ENCODE measurements around the gene MACROH2A1.

MACROH2A1 gene

GRCh38 chr5:135398855-135399793, at the start of gene MACROH2A1:
Gene MACROH2A1, minus strand, starts transcription at chr5:135399231. Its CDS starts 10,138 bp downstream, at chr5:135389093.
- CTCF ChIA-PET = interaction anchor here (0.6 to 0.7 kb wide), 2 partner anchors 167 to 666 kb away, joined by 3 to 4 read pairs; no protein-coding TSS in a partner anchor
- H3K27ac ChIP-seq = peak within 1 kb of the TSS; percentile 79
- POLR2A ChIA-PET (ENCODE audit: low non-redundant PET) = interaction anchor here (0.6 kb wide), 1 partner anchor 289 kb away, joined by 4 read pairs; no protein-coding TSS in a partner anchor
- DNase-seq (ENCODE audit: low spot score) = peak; percentile 85
- TF ChIP-seq CTCF (conservative IDR thresholded peaks at IDR 0.05; ENCODE audit: low read depth) = no peak

GRCh38 chr5:135448071-135448739, 49.2 kb upstream of the MACROH2A1 start:
- DNase-seq (ENCODE audit: low spot score) = peak; percentile 45

DNA sequence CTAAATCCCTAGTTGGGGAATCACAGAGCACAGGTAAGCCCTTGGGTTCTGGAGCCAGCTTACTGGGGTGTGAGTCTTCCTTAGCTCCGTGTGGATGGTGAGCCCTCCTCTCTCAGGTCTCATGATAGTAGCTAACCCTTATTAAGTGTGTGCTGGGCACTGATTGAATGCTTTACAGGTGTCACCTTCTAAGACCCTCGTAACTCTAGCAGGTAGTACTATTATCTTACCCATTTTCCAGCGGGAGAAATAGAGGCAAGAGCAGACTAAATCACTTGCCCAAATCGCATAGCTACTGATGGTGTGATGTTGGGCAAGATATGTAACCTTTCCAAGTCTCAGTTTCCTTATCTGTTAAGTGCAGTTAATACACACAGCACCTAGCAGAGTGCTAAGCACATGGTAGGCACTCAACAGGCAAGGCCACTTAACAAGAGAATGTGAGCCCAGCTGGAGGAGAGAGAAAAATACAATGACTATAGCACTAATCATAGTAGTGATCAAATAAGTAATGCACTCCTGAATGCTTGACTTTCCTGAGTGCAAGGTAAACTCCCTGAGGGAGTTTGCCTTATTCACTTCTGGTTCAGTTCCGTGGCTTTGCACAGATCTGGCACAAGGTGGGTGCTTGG, 48.4 kb upstream of the MACROH2A1 start, which contains the start of gene DCANP1:
DCANP1 (minus strand) TSS at position 51 of the 632 bp plus-strand sequence. CDS start 240 bp downstream, outside the sequence.
- no peak for TF ChIP-seq CTCF (conservative IDR thresholded peaks at IDR 0.05; ENCODE audit: low read depth)
- CTCF ChIA-PET = interaction anchor here (1.0 to 1.8 kb wide), 3 partner anchors 9 to 119 kb away, joined by 3 to 7 read pairs (median 6); no protein-coding TSS in a partner anchor
- no peak for DNase-seq (ENCODE audit: low spot score)
- POLR2A ChIA-PET (ENCODE audit: low non-redundant PET) = interaction anchor here (0.8 kb wide), 1 partner anchor 14 kb away, joined by 3 read pairs; no protein-coding TSS in a partner anchor
- H3K27ac ChIP-seq = no peak within 1 kb of the TSS

More at GRCh38 chr5:135448071-135448739, 49.2 kb upstream of the MACROH2A1 start:
- no peak overlapping the region for H3K27ac ChIP-seq
- TF ChIP-seq CTCF (conservative IDR thresholded peaks at IDR 0.05; ENCODE audit: low read depth) = no peak
- POLR2A ChIA-PET (ENCODE audit: low non-redundant PET) = interaction anchor here (0.6 to 0.8 kb wide), 2 partner anchors 13 to 363 kb away, joined by 3 read pairs; no protein-coding TSS in a partner anchor
- CTCF ChIA-PET = interaction anchor here (1.0 to 1.8 kb wide), 3 partner anchors 9 to 118 kb away, joined by 3 to 7 read pairs (median 6); no protein-coding TSS in a partner anchor

GRCh38 chr5:135446615-135447014, 47.6 kb upstream of the MACROH2A1 start:
- CTCF ChIA-PET = interaction anchor here (1.4 kb wide), 1 partner anchor 11 kb away, joined by 7 read pairs; no protein-coding TSS in a partner anchor
- no peak for TF ChIP-seq CTCF (conservative IDR thresholded peaks at IDR 0.05; ENCODE audit: low read depth)

GRCh38 chr5:135446206-135446605, 47.2 kb upstream of the MACROH2A1 start:
- H3K27ac ChIP-seq = no peak overlapping the region
- ChIA-PET CTCF (interaction anchor here (1.4 kb wide), 1 partner anchor 11 kb away, joined by 7 read pairs; no protein-coding TSS in a partner anchor), POLR2A (ENCODE audit: low non-redundant PET) (no interaction called here)
- no peak for TF ChIP-seq CTCF (conservative IDR thresholded peaks at IDR 0.05; ENCODE audit: low read depth)
- DNase-seq (ENCODE audit: low spot score) = no peak

More at GRCh38 chr5:135446615-135447014, 47.6 kb upstream of the MACROH2A1 start:
- no peak overlapping the region for H3K27ac ChIP-seq
- DNase-seq (ENCODE audit: low spot score) = no peak
- POLR2A ChIA-PET (ENCODE audit: low non-redundant PET) = no interaction called here

Measured in RWPE1 (cell line).